H1 (cell line): Measurements from ENCODE around the gene ALPL. TPM values are rescaled to one million over a fixed set of nuclear protein-coding genes. Genes with fewer than 3 reads are reported as not detected.

Source experiments
- CTCF ChIA-PET: fragments of 300-600 bp; sonication (Branson Sonifier 250); formaldehyde crosslinking; loops from one replicate; lab custom pipeline; 2021; ENCODE audit not compliant: partially characterized antibody; lab: Charles Lee
- POLR2A ChIA-PET: fragments of 300-600 bp; sonication (Branson Sonifier 250); formaldehyde crosslinking; loops from one replicate; lab custom pipeline; 2021; ENCODE audit warnings: inconsistent platforms; ENCODE audit not compliant: partially characterized antibody; lab: Charles Lee
- DNase-seq, 2 experiments: peaks; one replicate each; pipeline versions ENCODE4 v3.0.0 to v3.0.0-alpha.2; 2010 to 2022; ENCODE audit warnings: low spot score in 2 of 2, low read depth in 1 of 2, mixed read lengths in 1 of 2
- FAIRE-seq: peaks from 2 replicates; lab custom pipeline; 2011; peaks lifted over from hg19 to GRCh38; lab: Jason Lieb, UNC
- H2AFZ ChIP-seq: 2 replicates; pipeline ENCODE4 v1.8.1; 2012; ENCODE audit warnings: low read length, inconsistent platforms
- H2AK5ac ChIP-seq: 2 replicates; pipeline ENCODE4 v1.6.1; 2013; ENCODE audit warnings: low read depth, low read length
- H2BK120ac ChIP-seq: replicated peaks from 2 replicates; pipeline ENCODE3; 2013; ENCODE audit warnings: low read depth, low read length, inconsistent platforms
- H2BK12ac ChIP-seq: 2 replicates; pipeline ENCODE4 v1.6.1; 2013; ENCODE audit warnings: low read depth, low read length
- H2BK15ac ChIP-seq: 2 replicates; pipeline ENCODE4 v1.6.1; 2013; ENCODE audit warnings: low read length
- H2BK20ac ChIP-seq: 2 replicates; pipeline ENCODE4 v1.6.1; 2013; ENCODE audit warnings: low read length
- H2BK5ac ChIP-seq: 2 replicates; pipeline ENCODE4 v1.6.1; 2013; ENCODE audit warnings: low read depth, low read length
- H3K14ac ChIP-seq: 2 replicates; pipeline ENCODE4 v1.6.1; 2013; ENCODE audit warnings: inconsistent platforms; ENCODE audit not compliant: insufficient read length
- H3K18ac ChIP-seq: 2 replicates; pipeline ENCODE4 v1.6.1; 2013; ENCODE audit warnings: low read length; ENCODE audit errors: extremely low read depth
- H3K23ac ChIP-seq: 2 replicates; pipeline ENCODE4 v1.6.1; 2013; ENCODE audit warnings: inconsistent platforms; ENCODE audit not compliant: insufficient read length
- H3K23me2 ChIP-seq: 2 replicates; pipeline ENCODE4 v1.6.1; 2013; ENCODE audit warnings: low read depth, low read length
- H3K27ac ChIP-seq: 2 replicates; pipeline ENCODE4 v1.6.1; 2011; ENCODE audit warnings: low read depth, low read length, inconsistent platforms
- H3K27me3 ChIP-seq, 4 experiments: replicated peaks in 1 of 4; 1 replicate in 1 of 4; 2 replicates in 3 of 4; pipeline versions ENCODE4 v1.6.1 to v1.8.1; 2011 to 2013; ENCODE audit warnings: low read length in 3 of 4, mild to moderate bottlenecking in 3 of 4, inconsistent platforms in 2 of 4, mixed read lengths in 2 of 4, moderate library complexity in 1 of 4; ENCODE audit not compliant: control insufficient read depth in 3 of 4, insufficient read depth in 3 of 4; ENCODE audit errors: extremely low read depth in 1 of 4
- H3K36me3 ChIP-seq, 4 experiments: 2 replicates each; pipeline versions ENCODE4 v1.6.1 to v1.8.1; 2011 to 2013; ENCODE audit warnings: mild to moderate bottlenecking in 4 of 4, low read length in 3 of 4, moderate library complexity in 2 of 4, control low read depth in 1 of 4, inconsistent platforms in 1 of 4; ENCODE audit not compliant: insufficient read depth in 4 of 4, control insufficient read depth in 2 of 4
- H3K4ac ChIP-seq: replicated peaks from 2 replicates; pipeline ENCODE3; 2013; ENCODE audit warnings: low read length, low read depth, mixed read lengths, inconsistent platforms; ENCODE audit not compliant: insufficient read length
- H3K4me1 ChIP-seq, 4 experiments: replicated peaks in 1 of 4; 1 replicate in 1 of 4; 2 replicates in 3 of 4; pipeline versions ENCODE4 v1.6.1 to v1.8.1; 2011 to 2013; ENCODE audit warnings: low read length in 3 of 4, inconsistent platforms in 2 of 4, mixed read lengths in 1 of 4; ENCODE audit not compliant: insufficient read depth in 4 of 4, control insufficient read depth in 3 of 4
- H3K4me2 ChIP-seq, 2 experiments: 2 replicates each; pipeline versions ENCODE4 v1.6.1 to v1.8.1; 2011 to 2013; ENCODE audit warnings: low read depth in 2 of 2, low read length in 2 of 2, control low read depth in 1 of 2, inconsistent platforms in 1 of 2, mild to moderate bottlenecking in 1 of 2; ENCODE audit not compliant: insufficient read depth in 1 of 2
- H3K4me3 ChIP-seq, 4 experiments: fragments of 200-600, 300-600 bp in 1 of 4; sonication (generic), shearing (Covaris generic), sonication (Bioruptor Twin) in 1 of 4; 2 replicates each; pipeline versions ENCODE4 v1.5.1 to v1.8.1; 2011 to 2016; ENCODE audit warnings: low read length in 4 of 4, low read depth in 3 of 4, control low read depth in 2 of 4, inconsistent platforms in 2 of 4, mild to moderate bottlenecking in 2 of 4, mixed read lengths in 1 of 4, moderate library complexity in 1 of 4; ENCODE audit not compliant: insufficient read depth in 2 of 4; ENCODE audit errors: extremely low read depth in 1 of 4
- H3K56ac ChIP-seq: replicated peaks from 2 replicates; pipeline ENCODE3; 2013; ENCODE audit warnings: low read depth, mild to moderate bottlenecking, mixed read lengths, low read length, inconsistent platforms; ENCODE audit not compliant: insufficient read length
- H3K79me1 ChIP-seq: 2 replicates; pipeline ENCODE4 v1.6.1; 2013; ENCODE audit warnings: low read depth, low read length, control low read depth
- H3K79me2 ChIP-seq, 2 experiments: 2 replicates each; pipeline versions ENCODE4 v1.6.1 to v1.8.1; 2012 to 2013; ENCODE audit warnings: low read length in 2 of 2, mild to moderate bottlenecking in 2 of 2, inconsistent platforms in 1 of 2; ENCODE audit not compliant: insufficient read depth in 2 of 2, control insufficient read depth in 1 of 2
- H3K9ac ChIP-seq, 4 experiments: replicated peaks in 1 of 4; 1 replicate in 1 of 4; 2 replicates in 3 of 4; pipeline versions ENCODE4 v1.6.1 to v1.8.1; 2011 to 2013; ENCODE audit warnings: low read depth in 3 of 4, low read length in 3 of 4, control low read depth in 2 of 4, mild to moderate bottlenecking in 2 of 4, moderate library complexity in 2 of 4, inconsistent platforms in 1 of 4; ENCODE audit errors: extremely low read depth in 1 of 4
- H3K9me3 ChIP-seq, 2 experiments: 2 replicates each; pipeline versions ENCODE4 v1.6.1 to v1.8.1; 2012 to 2013; ENCODE audit warnings: mild to moderate bottlenecking in 2 of 2, moderate library complexity in 2 of 2, control low read depth in 1 of 2, inconsistent platforms in 1 of 2, low read depth in 1 of 2, low read length in 1 of 2, mixed read lengths in 1 of 2; ENCODE audit not compliant: insufficient read depth in 2 of 2
- H4K20me1 ChIP-seq, 2 experiments: replicated peaks in 1 of 2; 2 replicates each; pipeline versions ENCODE3 to v1.8.1; 2011 to 2013; ENCODE audit warnings: inconsistent platforms in 2 of 2, low read length in 2 of 2, mild to moderate bottlenecking in 1 of 2; ENCODE audit not compliant: insufficient read depth in 2 of 2, control insufficient read depth in 1 of 2
- H4K5ac ChIP-seq: 2 replicates; pipeline ENCODE4 v1.6.1; 2013; ENCODE audit warnings: low read length, low read depth, mixed read lengths, inconsistent platforms; ENCODE audit not compliant: insufficient read length
- H4K8ac ChIP-seq: 2 replicates; pipeline ENCODE4 v1.8.0; 2013; ENCODE audit warnings: mild to moderate bottlenecking, moderate library complexity, low read length, inconsistent platforms; ENCODE audit not compliant: insufficient read depth; ENCODE audit errors: extremely low read depth
- H4K91ac ChIP-seq: replicated peaks from 2 replicates; pipeline ENCODE3; 2013; ENCODE audit warnings: low read length, mixed read lengths, inconsistent platforms; ENCODE audit not compliant: insufficient read length
- CBX8 ChIP-seq: fragments of 300-800, 300-1000 bp; sonication (generic); IDR thresholded peaks from 2 replicates; pipeline ENCODE4 v1.7.1; 2016; ENCODE audit warnings: low read depth, low read length, borderline replicate concordance
- FOSL1 ChIP-seq: IDR thresholded peaks from 2 replicates; pipeline ENCODE4 v1.6.1; 2011; ENCODE audit warnings: mild to moderate bottlenecking, low read depth, low read length, moderate library complexity; ENCODE audit not compliant: insufficient read depth
- HDAC2 ChIP-seq, 2 experiments: fragments of 300-600 bp in 1 of 2; sonication (generic) in 1 of 2; IDR thresholded peaks; 2 replicates each; pipeline ENCODE4 v1.6.1; 2011 to 2012; ENCODE audit warnings: low read depth in 2 of 2, low read length in 2 of 2, mild to moderate bottlenecking in 2 of 2, moderate library complexity in 2 of 2, borderline replicate concordance in 1 of 2, inconsistent platforms in 1 of 2
- JUN ChIP-seq: IDR thresholded peaks from 2 replicates; pipeline ENCODE4 v1.6.1; 2011; ENCODE audit warnings: low read depth, mild to moderate bottlenecking, improper control_type of control experiment, low read length
- KDM4A ChIP-seq: IDR thresholded peaks from one replicate; pipeline ENCODE4 v1.7.1; 2012; ENCODE audit warnings: low read depth, mild to moderate bottlenecking, moderate library complexity, low read length, inconsistent platforms; ENCODE audit not compliant: severe bottlenecking
- MAFK ChIP-seq: IDR thresholded peaks from 2 replicates; pipeline ENCODE4 v1.6.1; 2012; ENCODE audit warnings: low read depth, mild to moderate bottlenecking, improper control_type of control experiment, low read length
- NANOG ChIP-seq: IDR thresholded peaks from 2 replicates; pipeline ENCODE4 v1.6.1; 2011; ENCODE audit warnings: low read length, low read depth, mild to moderate bottlenecking, inconsistent platforms; ENCODE audit not compliant: insufficient read depth, poor library complexity, severe bottlenecking
- RFX5 ChIP-seq: IDR thresholded peaks from 2 replicates; pipeline ENCODE4 v1.6.1; 2011; ENCODE audit warnings: low read depth, low read length, improper control_type of control experiment, borderline replicate concordance
- TAF1 ChIP-seq: IDR thresholded peaks from 2 replicates; pipeline ENCODE4 v1.6.1; 2011; ENCODE audit warnings: mild to moderate bottlenecking, low read depth, low read length
- TBP ChIP-seq: IDR thresholded peaks from 2 replicates; pipeline ENCODE4 v1.6.1; 2011; ENCODE audit warnings: low read depth, low read length, improper control_type of control experiment
- YY1 ChIP-seq: IDR thresholded peaks from 2 replicates; pipeline ENCODE4 v1.6.1; 2011; ENCODE audit warnings: low read depth, mild to moderate bottlenecking, low read length
- WGBS, 2 experiments: shearing (Covaris generic) in 1 of 2; methylation state at CpG; one replicate each; pipeline versions ENCODE4 v1.1.6 to v1.1.7; 2013 to 2015; ENCODE audit warnings: low lambda C conversion rate in 2 of 2, mixed read lengths in 2 of 2, inconsistent platforms in 1 of 2, low coverage in 1 of 2, missing lambda C conversion rate in 1 of 2; ENCODE audit not compliant: insufficient replicate concordance in 2 of 2, insufficient coverage in 1 of 2, insufficient read length in 1 of 2; ENCODE audit errors: extremely low coverage in 1 of 2, missing lambda C conversion rate in 1 of 2; 5-methylcytosine and 5-hydroxymethylcytosine counted together
- polyA plus RNA-seq, 7 experiments: library from polyadenylated mRNA; depleted of rRNA in 3 of 7; stranded (reverse) in 5 of 7; unstranded in 2 of 7; fragments of >200 nt in 5 of 7; fragments of 200-250 nt in 2 of 7; gene quantifications; 1 replicate in 5 of 7; 2 replicates in 1 of 7; 4 replicates in 1 of 7; pipeline versions ENCODE4 v1.2.1 to v1.2.3, GENCODE V29; 2011 to 2013; ENCODE audit warnings: missing spikeins in 2 of 7, mixed read lengths in 2 of 7
- total RNA-seq: library from RNA; stranded (reverse); fragmentation: NEBNext Ultra II Directional; extraction: Animal tissue kit (Norgen Biotek cat#: 25700); gene quantifications from 2 replicates; pipeline ENCODE4 v1.2.1, GENCODE V29; 2021

Gene ALPL
- total and polyA plus RNA-seq, 2 of the 8 experiments (the other 6 are each of a cell fraction or from before 2014, with no cell fraction given), result 175 to 362 TPM

DNA sequence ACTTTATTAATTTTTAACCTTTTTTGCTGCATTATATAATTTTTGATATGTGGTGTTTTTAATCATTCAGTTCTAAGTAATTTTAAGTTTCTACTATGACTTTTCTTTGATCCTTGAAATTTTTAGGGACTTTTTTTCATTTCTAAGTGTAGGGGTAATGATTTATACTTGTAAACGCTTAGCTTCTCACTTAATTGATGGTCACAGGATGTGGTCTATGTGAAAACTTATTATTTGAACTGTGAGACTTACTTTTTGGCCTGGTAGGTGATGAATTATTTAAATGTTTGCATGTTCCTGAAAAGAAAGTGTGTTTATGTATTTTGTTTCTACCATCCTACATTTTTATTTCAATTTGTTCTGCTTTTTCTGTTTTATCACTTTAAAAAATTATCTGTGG is 17.2 kb downstream of the ALPL start:
- H2BK15ac ChIP-seq, result no peak overlapping the region
- H3K36me3 ChIP-seq, result no peaks in the 10 kb centered on the region; a peak in 1 of 8 replicates
- no peak overlapping the region for H2BK120ac ChIP-seq
- H3K4me2 ChIP-seq, result no peak overlapping the region
- H4K8ac ChIP-seq, result no peak overlapping the region
- H3K79me2 ChIP-seq, result peaks cover 0 to 50% of the 10 kb centered on the region in 2 experiments; a peak in 3 of 4 replicates
- no peak overlapping the region for H2BK20ac ChIP-seq
- H3K14ac ChIP-seq, result no peak overlapping the region
- no peak for FAIRE-seq
- no peak overlapping the region for H3K9ac ChIP-seq
- H3K79me1 ChIP-seq, result peaks cover 19% of the 10 kb centered on the region
- no peak overlapping the region for H3K4ac ChIP-seq
- no peak overlapping the region for H2AK5ac ChIP-seq
- no peaks in the 10 kb centered on the region for H3K9me3 ChIP-seq
- no peak overlapping the region for H3K18ac ChIP-seq
- H3K23me2 ChIP-seq, result no peaks in the 10 kb centered on the region
- POLR2A ChIA-PET, result interaction anchor here (1.2 kb wide), 1 partner anchor 8 kb away, joined by 3 read pairs; no protein-coding TSS in a partner anchor
- CTCF ChIA-PET, result interaction anchor here (1.0 to 26.3 kb wide), 3 partner anchors 12 to 256 kb away, joined by 4 to 372 read pairs (median 5); no protein-coding TSS in a partner anchor
- H3K27me3 ChIP-seq, result no peaks in the 10 kb centered on the region
- H3K4me1 ChIP-seq, result peaks cover 0 to 11% (median 2%) of the 10 kb centered on the region in 4 experiments; a peak in 6 of 7 replicates
- no peak overlapping the region for H2AFZ ChIP-seq
- no peak overlapping the region for H4K91ac ChIP-seq
- H2BK5ac ChIP-seq, result no peak overlapping the region
- H3K4me3 ChIP-seq, result no peak overlapping the region
- no peak overlapping the region for H3K56ac ChIP-seq
- no peak for DNase-seq
- H3K27ac ChIP-seq, result no peak overlapping the region
- H2BK12ac ChIP-seq, result no peak overlapping the region
- H3K23ac ChIP-seq, result no peak overlapping the region
- H4K20me1 ChIP-seq, result peaks cover 2 to 16% of the 10 kb centered on the region in 2 experiments
- WGBS, 2 experiments, result 89% methylated on average over 1 of the region's 1 CpG; no CpG with 5 or more reads in 1 of the 2 experiments
- no peak overlapping the region for H4K5ac ChIP-seq
- no peak for TF ChIP-seq MAFK
- no peak for TF ChIP-seq TBP
- no peak for TF ChIP-seq CBX8
- no peak for TF ChIP-seq TAF1
- no peak for TF ChIP-seq JUN
- TF ChIP-seq YY1, result no peak
- no peak for TF ChIP-seq FOSL1
- TF ChIP-seq HDAC2 (IDR thresholded peaks at IDR 0.05; ENCODE audit: borderline replicate concordance in 1 of 2, low read depth in 2 of 2, low read length in 2 of 2), result no peak
- no peak for TF ChIP-seq RFX5
- TF ChIP-seq KDM4A, result no peak
- TF ChIP-seq NANOG, result no peak
